HepG2 (cell line): ENCODE measurements around the gene RNASE13. TPM values are rescaled to one million over a fixed set of nuclear protein-coding genes. Genes with fewer than 3 reads are reported as not detected.

ENCODE experiments used
- ATF7 ChIP-seq, 2 experiments: fragments of 450-650 bp in 1 of 2; sonication (generic) in 1 of 2; formaldehyde crosslinking in 1 of 2; IDR thresholded peaks; 2 replicates each; pipeline versions ENCODE4 v1.4.0 to v1.6.1; 2016 to 2020; ENCODE audit warnings: antibody characterized with exemption in 1 of 2, mild to moderate bottlenecking in 1 of 2, missing genetic modification reagents in 1 of 2
- CBX2 ChIP-seq, 2 experiments: fragments of 200-600 bp in 1 of 2; sonication (generic); formaldehyde crosslinking in 1 of 2; IDR thresholded peaks; 2 replicates each; pipeline versions ENCODE4 v1.7.0 to v1.8.1; 2018 to 2022; ENCODE audit warnings: low read depth in 2 of 2, low read length in 1 of 2, mild to moderate bottlenecking in 1 of 2, missing genetic modification reagents in 1 of 2
- EP300 ChIP-seq, 3 experiments: sonication (generic) in 1 of 3; formaldehyde crosslinking in 1 of 3; IDR thresholded peaks; 2 replicates each; pipeline versions ENCODE4 v1.5.1 to v1.6.1; 2011 to 2020; ENCODE audit warnings: low read depth in 2 of 3, low read length in 2 of 3, borderline replicate concordance in 1 of 3, improper control_type of control experiment in 1 of 3, mild to moderate bottlenecking in 1 of 3, missing genetic modification reagents in 1 of 3, moderate library complexity in 1 of 3
- HOXD1 ChIP-seq: sonication (generic); formaldehyde crosslinking; IDR thresholded peaks from 2 replicates; pipeline ENCODE4 v1.5.0; 2020; ENCODE audit warnings: missing genetic modification reagents
- NFRKB ChIP-seq: fragments of 450-650 bp; IDR thresholded peaks from 2 replicates; pipeline ENCODE4 v1.6.1; 2017
- SAP130 ChIP-seq: IDR thresholded peaks from 2 replicates; pipeline ENCODE4 v1.6.1; 2016; ENCODE audit warnings: low read depth
- TOE1 ChIP-seq: sonication (generic); formaldehyde crosslinking; IDR thresholded peaks from 2 replicates; pipeline ENCODE4 v1.4.0; 2020; ENCODE audit warnings: mild to moderate bottlenecking, missing genetic modification reagents
- ZBTB7A ChIP-seq: sonication (generic); formaldehyde crosslinking; IDR thresholded peaks from 2 replicates; pipeline ENCODE4 v1.8.0; 2022; ENCODE audit warnings: mild to moderate bottlenecking, missing genetic modification reagents
- ZNF12 ChIP-seq: sonication (generic); formaldehyde crosslinking; IDR thresholded peaks from 2 replicates; pipeline ENCODE4 v1.5.0; 2020; ENCODE audit warnings: missing genetic modification reagents
- ZNF136 ChIP-seq: sonication (generic); formaldehyde crosslinking; IDR thresholded peaks from 2 replicates; pipeline ENCODE4 v1.8.1; 2022; ENCODE audit warnings: low read depth, mild to moderate bottlenecking, moderate library complexity, missing genetic modification reagents
- ZNF383 ChIP-seq: sonication (generic); formaldehyde crosslinking; IDR thresholded peaks from 2 replicates; pipeline ENCODE4 v1.4.0; 2020; ENCODE audit warnings: missing genetic modification reagents, mild to moderate bottlenecking, borderline replicate concordance
- ZNF615 ChIP-seq: sonication (generic); formaldehyde crosslinking; IDR thresholded peaks from 2 replicates; pipeline ENCODE4 v1.5.0; 2020; ENCODE audit warnings: mild to moderate bottlenecking, missing genetic modification reagents, borderline replicate concordance
- ZNF629 ChIP-seq: sonication (generic); formaldehyde crosslinking; conservative IDR thresholded peaks from 2 replicates; pipeline ENCODE4 v1.5.0; 2020; ENCODE audit warnings: missing genetic modification reagents
- ZNF883 ChIP-seq: sonication (generic); formaldehyde crosslinking; IDR thresholded peaks from 2 replicates; pipeline ENCODE4 v1.5.1; 2020; ENCODE audit warnings: mild to moderate bottlenecking, missing genetic modification reagents; ENCODE audit errors: not compliant biosample characterization
- polyA plus RNA-seq, 8 experiments: library from polyadenylated mRNA; depleted of rRNA in 3 of 8; stranded (reverse) in 7 of 8; unstranded in 1 of 8; fragments of >200 nt; fragmentation: Illumina TruSeq in 4 of 8; extraction: Trizol in 4 of 8; gene quantifications; 2 replicates each; pipeline versions ENCODE4 v1.2.1 to v1.2.3, GENCODE V29; 2011 to 2016; ENCODE audit warnings: low read depth in 4 of 8, missing spikeins in 1 of 8, mixed read lengths in 1 of 8; ENCODE audit not compliant: insufficient read depth in 1 of 8
- total RNA-seq, 5 experiments: library from RNA; depleted of rRNA; stranded (reverse); fragments of >200 nt; fragmentation: Illumina TruSeq; extraction: Trizol; gene quantifications; 2 replicates each; pipeline ENCODE4 v1.2.3, GENCODE V29; 2016; ENCODE audit warnings: low read depth in 1 of 5
- TF ChIP-seq, protein P1 (sequence below): sonication (generic); formaldehyde crosslinking; IDR thresholded peaks from 2 replicates; pipeline ENCODE4 v1.9.0; 2021; ENCODE audit warnings: missing genetic modification reagents, borderline replicate concordance
- TF ChIP-seq, protein P2 (sequence below): sonication (generic); formaldehyde crosslinking; IDR thresholded peaks from 2 replicates; pipeline ENCODE4 v1.9.0; 2022; ENCODE audit warnings: low read depth, missing genetic modification reagents
- TF ChIP-seq, protein P3 (sequence below): sonication (generic); formaldehyde crosslinking; conservative IDR thresholded peaks from 2 replicates; pipeline ENCODE4 v1.8.0; 2022; ENCODE audit warnings: mild to moderate bottlenecking, moderate library complexity, missing genetic modification reagents
- TF ChIP-seq, protein P4 (sequence below): sonication (generic); formaldehyde crosslinking; IDR thresholded peaks from 2 replicates; pipeline ENCODE4 v1.8.1; 2023; ENCODE audit warnings: mild to moderate bottlenecking, missing genetic modification reagents
- TF ChIP-seq, protein P5 (sequence below): fragments of 450-650 bp; IDR thresholded peaks from 2 replicates; pipeline ENCODE4 v1.6.1; 2017; ENCODE audit warnings: mild to moderate bottlenecking

Gene RNASE13
- total and polyA plus RNA-seq, 2 of the 13 experiments (the other 11 are each of a cell fraction or from before 2014, with no cell fraction given), result 1.0 TPM; not detected in 1

DNA sequence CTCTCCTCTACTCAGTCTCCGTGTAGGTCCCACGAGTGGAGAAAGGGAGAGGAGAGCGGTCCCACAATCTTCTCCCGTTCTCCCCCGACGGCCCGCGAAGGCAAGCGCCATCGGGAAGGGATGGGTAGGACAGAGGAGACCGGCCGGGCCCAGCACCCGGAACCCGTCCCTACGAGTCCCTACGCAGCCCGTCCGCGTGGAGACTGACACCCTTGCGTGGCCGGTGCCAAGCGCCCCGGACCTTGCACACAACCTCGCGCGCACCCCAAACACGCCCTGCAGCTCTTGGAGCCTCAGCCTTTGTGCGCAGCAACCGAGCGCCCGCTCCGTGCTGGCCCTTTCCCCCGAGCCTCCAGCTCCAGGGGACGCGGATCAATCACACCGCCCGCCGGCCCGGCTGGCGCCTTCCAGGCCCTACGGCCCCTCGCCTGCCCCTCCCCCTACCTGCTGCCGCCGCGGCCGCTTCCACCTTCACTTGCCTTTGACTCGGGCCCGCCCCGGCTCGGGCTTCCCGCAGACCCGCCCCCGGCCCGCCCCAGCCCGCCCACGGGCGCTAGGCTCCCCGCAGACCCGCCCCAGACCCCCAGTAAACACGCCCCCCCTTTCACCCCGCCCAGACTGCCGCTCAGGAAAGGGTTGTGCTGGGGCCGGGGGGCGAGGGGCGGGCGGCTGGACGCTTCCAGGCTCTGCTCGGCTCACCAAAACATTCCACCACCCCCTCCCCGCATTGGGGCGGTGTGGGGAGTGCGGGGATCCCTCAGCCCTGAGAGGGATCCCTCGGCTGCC, 9.8 kb downstream of the RNASE13 start, which contains the start of gene NDRG2 (continued):
- TF ChIP-seq ZNF883 (CRISPR knock-in tag), result no peak
- TF ChIP-seq, protein P1, sequence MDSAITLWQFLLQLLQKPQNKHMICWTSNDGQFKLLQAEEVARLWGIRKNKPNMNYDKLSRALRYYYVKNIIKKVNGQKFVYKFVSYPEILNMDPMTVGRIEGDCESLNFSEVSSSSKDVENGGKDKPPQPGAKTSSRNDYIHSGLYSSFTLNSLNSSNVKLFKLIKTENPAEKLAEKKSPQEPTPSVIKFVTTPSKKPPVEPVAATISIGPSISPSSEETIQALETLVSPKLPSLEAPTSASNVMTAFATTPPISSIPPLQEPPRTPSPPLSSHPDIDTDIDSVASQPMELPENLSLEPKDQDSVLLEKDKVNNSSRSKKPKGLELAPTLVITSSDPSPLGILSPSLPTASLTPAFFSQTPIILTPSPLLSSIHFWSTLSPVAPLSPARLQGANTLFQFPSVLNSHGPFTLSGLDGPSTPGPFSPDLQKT (CRISPR knock-in tag), result no peak
- TF ChIP-seq, protein P2, sequence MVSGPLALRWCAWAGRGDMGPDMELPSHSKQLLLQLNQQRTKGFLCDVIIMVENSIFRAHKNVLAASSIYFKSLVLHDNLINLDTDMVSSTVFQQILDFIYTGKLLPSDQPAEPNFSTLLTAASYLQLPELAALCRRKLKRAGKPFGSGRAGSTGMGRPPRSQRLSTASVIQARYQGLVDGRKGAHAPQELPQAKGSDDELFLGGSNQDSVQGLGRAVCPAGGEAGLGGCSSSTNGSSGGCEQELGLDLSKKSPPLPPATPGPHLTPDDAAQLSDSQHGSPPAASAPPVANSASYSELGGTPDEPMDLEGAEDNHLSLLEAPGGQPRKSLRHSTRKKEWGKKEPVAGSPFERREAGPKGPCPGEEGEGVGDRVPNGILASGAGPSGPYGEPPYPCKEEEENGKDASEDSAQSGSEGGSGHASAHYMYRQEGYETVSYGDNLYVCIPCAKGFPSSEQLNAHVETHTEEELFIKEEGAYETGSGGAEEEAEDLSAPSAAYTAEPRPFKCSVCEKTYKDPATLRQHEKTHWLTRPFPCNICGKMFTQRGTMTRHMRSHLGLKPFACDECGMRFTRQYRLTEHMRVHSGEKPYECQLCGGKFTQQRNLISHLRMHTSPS (CRISPR knock-in tag), result no peak
- no peak for TF ChIP-seq ZNF136
- no peak for TF ChIP-seq NFRKB
- no peak for TF ChIP-seq ATF7 (IDR thresholded peaks at IDR 0.05)
- TF ChIP-seq ATF7 (CRISPR knock-in tag; IDR thresholded peaks at IDR 0.05), result no peak
- TF ChIP-seq CBX2 (IDR thresholded peaks at IDR 0.05; ENCODE audit: low read depth, low read length), result no peak
- TF ChIP-seq CBX2 (CRISPR knock-in tag; IDR thresholded peaks at IDR 0.05; ENCODE audit: low read depth), result no peak
- peak; percentile 57 for TF ChIP-seq ZNF12 (CRISPR knock-in tag)
- TF ChIP-seq ZNF383 (CRISPR knock-in tag), result no peak
- TF ChIP-seq EP300 (IDR thresholded peaks at IDR 0.05; ENCODE audit: low read depth in 2 of 2, low read length in 2 of 2), result peak; percentile 41 to 77; a peak in 3 of 4 replicates
- peak; percentile 52; the same call in 1 of the 2 replicates for TF ChIP-seq EP300 (CRISPR knock-in tag; IDR thresholded peaks at IDR 0.05; ENCODE audit: borderline replicate concordance)
- TF ChIP-seq SAP130 (CRISPR knock-in tag), result peak; percentile 78
- no peak for TF ChIP-seq TOE1 (CRISPR knock-in tag)
- TF ChIP-seq, protein P3, sequence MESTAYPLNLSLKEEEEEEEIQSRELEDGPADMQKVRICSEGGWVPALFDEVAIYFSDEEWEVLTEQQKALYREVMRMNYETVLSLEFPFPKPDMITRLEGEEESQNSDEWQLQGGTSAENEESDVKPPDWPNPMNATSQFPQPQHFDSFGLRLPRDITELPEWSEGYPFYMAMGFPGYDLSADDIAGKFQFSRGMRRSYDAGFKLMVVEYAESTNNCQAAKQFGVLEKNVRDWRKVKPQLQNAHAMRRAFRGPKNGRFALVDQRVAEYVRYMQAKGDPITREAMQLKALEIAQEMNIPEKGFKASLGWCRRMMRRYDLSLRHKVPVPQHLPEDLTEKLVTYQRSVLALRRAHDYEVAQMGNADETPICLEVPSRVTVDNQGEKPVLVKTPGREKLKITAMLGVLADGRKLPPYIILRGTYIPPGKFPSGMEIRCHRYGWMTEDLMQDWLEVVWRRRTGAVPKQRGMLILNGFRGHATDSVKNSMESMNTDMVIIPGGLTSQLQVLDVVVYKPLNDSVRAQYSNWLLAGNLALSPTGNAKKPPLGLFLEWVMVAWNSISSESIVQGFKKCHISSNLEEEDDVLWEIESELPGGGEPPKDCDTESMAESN (CRISPR knock-in tag), result peak; percentile 87
- TF ChIP-seq, protein P4, sequence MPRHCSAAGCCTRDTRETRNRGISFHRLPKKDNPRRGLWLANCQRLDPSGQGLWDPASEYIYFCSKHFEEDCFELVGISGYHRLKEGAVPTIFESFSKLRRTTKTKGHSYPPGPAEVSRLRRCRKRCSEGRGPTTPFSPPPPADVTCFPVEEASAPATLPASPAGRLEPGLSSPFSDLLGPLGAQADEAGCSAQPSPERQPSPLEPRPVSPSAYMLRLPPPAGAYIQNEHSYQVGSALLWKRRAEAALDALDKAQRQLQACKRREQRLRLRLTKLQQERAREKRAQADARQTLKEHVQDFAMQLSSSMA, result peak; percentile 90
- no peak; the same call in 1 of the 2 replicates for TF ChIP-seq ZNF629
- TF ChIP-seq HOXD1 (CRISPR knock-in tag), result 0 out of 2 replicates have a peak, but pooled peaks have one; percentile 74
- TF ChIP-seq ZBTB7A (CRISPR knock-in tag), result peak; percentile 75
- peak; percentile 83 for TF ChIP-seq ZNF615 (CRISPR knock-in tag)
- TF ChIP-seq, protein P5, sequence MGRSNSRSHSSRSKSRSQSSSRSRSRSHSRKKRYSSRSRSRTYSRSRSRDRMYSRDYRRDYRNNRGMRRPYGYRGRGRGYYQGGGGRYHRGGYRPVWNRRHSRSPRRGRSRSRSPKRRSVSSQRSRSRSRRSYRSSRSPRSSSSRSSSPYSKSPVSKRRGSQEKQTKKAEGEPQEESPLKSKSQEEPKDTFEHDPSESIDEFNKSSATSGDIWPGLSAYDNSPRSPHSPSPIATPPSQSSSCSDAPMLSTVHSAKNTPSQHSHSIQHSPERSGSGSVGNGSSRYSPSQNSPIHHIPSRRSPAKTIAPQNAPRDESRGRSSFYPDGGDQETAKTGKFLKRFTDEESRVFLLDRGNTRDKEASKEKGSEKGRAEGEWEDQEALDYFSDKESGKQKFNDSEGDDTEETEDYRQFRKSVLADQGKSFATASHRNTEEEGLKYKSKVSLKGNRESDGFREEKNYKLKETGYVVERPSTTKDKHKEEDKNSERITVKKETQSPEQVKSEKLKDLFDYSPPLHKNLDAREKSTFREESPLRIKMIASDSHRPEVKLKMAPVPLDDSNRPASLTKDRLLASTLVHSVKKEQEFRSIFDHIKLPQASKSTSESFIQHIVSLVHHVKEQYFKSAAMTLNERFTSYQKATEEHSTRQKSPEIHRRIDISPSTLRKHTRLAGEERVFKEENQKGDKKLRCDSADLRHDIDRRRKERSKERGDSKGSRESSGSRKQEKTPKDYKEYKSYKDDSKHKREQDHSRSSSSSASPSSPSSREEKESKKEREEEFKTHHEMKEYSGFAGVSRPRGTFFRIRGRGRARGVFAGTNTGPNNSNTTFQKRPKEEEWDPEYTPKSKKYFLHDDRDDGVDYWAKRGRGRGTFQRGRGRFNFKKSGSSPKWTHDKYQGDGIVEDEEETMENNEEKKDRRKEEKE, result no peak
